HG02763 (cell line): Measurements from ENCODE around the gene HECTD1.
"Not testable (repeated sequence)": the region's sequence is repeated elsewhere in the genome, so short reads cannot be mapped to it uniquely, and the experiment has no call there.

Source experiments
- ATAC-seq: cut with Tn5 transposase; IDR thresholded peaks from one replicate; pipeline ENCODE4 v1.9.1; 2021; ENCODE audit warnings: mild to moderate bottlenecking, moderate library complexity; ENCODE audit not compliant: unreplicated experiment

HECTD1 gene

DNA sequence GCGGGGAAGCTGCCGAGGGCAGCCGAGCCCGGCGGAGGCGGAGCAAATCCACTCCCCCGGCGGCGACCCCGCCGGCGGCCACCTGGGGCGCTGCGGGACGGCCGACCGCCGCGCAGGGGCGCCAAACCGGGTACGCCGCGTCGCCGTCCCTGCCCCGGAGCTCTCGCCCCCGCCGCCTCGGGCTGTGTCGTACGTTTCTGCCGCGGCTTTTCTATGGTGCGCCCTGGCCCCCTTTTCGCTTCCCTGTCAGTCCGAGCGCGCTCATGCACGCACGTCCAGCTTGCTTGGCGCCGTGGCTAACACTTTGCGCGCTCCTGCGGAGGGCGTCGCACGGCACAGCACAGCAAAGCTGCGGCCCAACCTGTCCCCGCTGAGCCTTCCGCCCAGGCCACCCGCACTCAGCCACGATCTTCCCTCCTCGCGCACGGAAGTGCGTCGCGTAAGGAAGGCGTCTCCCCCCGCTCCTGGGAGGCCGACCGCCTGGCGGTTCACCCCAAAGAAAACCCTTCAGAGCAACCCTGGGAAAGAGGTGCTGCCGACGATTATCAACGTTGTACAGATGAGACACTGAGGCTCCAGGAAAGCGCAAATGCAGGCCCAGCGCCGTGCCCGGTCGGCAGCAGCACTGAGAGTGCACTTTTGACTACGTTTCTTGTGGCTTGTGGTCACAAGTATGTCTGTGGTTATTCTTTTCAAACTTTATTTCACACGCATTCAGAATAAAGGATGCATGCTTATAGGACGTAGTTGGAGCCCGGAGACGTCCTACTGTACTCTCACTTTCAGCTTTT, at the start of gene HECTD1:
TSS of gene HECTD1 (minus strand) at position 39 of the 791 bp plus-strand sequence. CDS start 1,857 bp downstream, outside the sequence.
- ATAC-seq: peak; percentile 72

- ATAC-seq: no peak
Observed at GRCh38 chr14:31257244-31257553, 49.6 kb upstream of the HECTD1 start.

GRCh38 chr14:31256534-31257243, 49.1 kb upstream of the HECTD1 start:
- ATAC-seq: no peak

GRCh38 chr14:31255918-31256317, 48.3 kb upstream of the HECTD1 start:
- ATAC-seq: not testable (repeated sequence)

- no peak for ATAC-seq
Observed at GRCh38 chr14:31255286-31255685, 47.7 kb upstream of the HECTD1 start.

DNA sequence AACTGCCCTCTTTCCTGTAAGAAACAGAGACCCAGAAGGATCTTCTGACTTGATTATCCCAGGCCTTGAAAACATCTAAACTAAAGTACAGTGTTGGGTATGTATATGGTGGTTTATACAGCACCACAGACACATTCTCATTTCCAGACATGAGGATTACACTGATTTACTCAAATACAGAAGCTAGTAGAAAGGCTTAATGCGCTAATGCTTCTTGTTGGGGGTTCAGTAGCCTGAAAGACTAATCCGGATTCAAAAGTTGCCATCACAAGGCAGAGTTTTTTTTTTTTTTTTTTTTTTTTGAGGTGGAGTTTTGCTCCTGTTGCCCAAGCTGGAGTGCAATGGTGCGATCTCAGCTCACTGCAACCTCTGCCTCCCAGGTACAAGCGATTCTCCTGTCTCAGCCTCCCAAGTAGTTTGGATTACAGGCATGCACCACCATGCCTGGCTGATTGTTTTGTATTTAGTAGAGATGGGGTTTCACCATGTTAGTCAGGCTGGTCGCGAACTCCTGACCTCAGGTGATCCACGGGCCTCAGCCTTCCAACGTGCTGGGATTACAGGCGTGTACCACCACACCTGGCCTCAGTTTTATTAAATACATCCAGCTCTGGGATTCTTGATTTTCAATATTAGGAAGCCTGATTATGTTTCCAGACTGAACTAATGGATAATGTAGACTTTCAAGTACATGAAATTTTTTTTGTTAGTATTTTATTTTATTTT, 46.3 kb upstream of the HECTD1 start:
- no peak for ATAC-seq

DNA sequence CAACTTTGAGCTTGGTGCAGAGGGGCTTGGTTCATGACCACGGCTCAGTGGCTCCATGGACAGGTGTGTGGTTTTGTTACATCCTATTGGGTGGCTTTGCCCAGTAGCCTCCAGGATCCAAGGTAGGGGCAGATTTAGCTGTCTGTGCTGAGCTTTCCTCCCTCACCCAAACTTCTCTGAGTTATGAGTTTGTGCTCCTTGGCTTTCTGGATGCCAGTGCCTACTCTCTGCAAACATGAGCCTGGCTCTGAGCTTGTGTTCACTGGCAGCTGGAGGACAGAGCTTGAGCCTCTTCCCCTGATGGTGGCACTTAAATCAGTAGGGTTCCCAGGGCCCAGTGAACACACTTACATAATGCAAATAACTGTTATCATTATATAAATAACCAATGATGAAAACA, 45.3 kb upstream of the HECTD1 start:
- ATAC-seq: no peak

GRCh38 chr14:31251028-31251958, 43.7 kb upstream of the HECTD1 start:
- ATAC-seq: no peak

GRCh38 chr14:31244626-31245025, 37.0 kb upstream of the HECTD1 start:
- no peak for ATAC-seq

GRCh38 chr14:31243860-31244259, 36.3 kb upstream of the HECTD1 start:
- ATAC-seq: no peak

- not testable (repeated sequence) for ATAC-seq
Observed at GRCh38 chr14:31242161-31242940, 34.8 kb upstream of the HECTD1 start.

GRCh38 chr14:31241450-31242114, 34.0 kb upstream of the HECTD1 start:
- no peak for ATAC-seq

DNA sequence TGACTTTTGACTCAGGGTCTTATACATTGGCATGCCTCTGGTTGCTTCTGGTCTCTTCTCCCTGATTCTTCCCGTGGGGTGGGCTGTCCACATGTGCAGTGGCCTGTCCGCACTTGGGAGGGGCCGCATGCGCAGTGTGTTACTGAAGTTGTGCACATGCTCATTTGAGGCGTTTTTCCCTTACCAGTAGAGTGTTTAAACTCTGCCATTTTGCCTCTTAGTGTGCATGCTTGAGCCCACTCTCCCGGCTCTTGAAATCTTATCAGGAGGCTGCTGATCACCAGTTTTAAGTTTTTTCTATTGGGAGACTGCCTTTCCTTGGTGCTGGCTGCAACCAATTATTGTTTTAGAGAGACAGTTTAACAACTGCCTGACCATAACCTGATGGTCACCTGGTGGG, 32.1 kb upstream of the HECTD1 start:
- no peak for ATAC-seq

DNA sequence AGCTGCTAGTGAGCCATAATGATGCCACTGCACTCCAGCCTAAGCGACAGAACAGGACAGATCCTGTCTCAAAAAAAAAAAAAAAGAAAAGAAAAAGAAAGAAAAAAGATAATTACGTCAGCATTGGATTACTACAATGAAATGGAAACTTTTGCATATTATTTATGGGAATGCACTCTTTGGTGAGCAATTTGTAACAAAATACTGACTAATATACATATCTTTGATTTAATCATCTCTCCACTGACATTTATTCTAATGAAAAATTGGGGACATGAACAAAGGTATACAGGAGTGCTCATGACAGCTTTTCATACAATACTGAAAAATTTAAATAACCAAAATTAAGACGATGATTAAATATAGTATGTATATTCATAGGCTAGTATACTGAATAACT, 27.9 kb upstream of the HECTD1 start:
- no peak for ATAC-seq

DNA sequence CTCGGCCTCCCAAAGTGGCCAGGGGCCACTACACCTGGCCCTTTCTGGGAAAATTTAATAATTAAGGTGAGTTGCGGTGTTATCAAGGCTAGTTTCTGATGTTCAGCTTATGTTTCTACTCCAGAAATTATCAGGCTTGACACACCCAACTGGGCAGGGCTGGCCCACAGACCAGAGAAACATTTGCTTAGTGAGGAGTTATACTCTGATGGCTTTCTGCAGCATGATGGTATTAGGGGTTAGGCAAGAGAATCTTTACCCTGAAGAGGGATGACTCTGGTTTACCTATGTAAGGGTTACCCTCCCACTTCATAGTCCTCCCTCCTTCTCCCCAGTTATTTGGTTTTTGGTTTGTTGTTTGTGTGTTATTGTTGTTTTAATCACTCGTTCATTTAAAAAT, 24.5 kb upstream of the HECTD1 start:
- no peak for ATAC-seq

- ATAC-seq: not testable (repeated sequence)
Observed at GRCh38 chr14:31231272-31231671, 23.7 kb upstream of the HECTD1 start.

DNA sequence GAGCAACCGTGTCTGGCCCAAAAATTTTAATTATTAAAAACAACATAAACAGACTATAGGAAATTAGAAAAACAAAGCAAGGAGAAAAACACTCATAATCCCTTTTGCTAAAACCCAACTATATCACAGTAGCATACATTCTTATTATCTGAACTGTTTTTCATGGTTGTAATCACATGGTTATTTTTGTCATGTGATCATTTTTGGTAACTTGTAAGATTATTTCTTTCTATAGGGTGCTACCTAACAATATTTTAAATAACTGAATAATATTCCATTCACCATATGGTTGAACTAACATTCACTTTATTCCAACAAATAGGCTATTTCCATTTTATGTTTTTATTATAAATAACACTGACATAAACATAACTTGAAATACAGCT, 23.0 kb upstream of the HECTD1 start:
- no peak for ATAC-seq

DNA sequence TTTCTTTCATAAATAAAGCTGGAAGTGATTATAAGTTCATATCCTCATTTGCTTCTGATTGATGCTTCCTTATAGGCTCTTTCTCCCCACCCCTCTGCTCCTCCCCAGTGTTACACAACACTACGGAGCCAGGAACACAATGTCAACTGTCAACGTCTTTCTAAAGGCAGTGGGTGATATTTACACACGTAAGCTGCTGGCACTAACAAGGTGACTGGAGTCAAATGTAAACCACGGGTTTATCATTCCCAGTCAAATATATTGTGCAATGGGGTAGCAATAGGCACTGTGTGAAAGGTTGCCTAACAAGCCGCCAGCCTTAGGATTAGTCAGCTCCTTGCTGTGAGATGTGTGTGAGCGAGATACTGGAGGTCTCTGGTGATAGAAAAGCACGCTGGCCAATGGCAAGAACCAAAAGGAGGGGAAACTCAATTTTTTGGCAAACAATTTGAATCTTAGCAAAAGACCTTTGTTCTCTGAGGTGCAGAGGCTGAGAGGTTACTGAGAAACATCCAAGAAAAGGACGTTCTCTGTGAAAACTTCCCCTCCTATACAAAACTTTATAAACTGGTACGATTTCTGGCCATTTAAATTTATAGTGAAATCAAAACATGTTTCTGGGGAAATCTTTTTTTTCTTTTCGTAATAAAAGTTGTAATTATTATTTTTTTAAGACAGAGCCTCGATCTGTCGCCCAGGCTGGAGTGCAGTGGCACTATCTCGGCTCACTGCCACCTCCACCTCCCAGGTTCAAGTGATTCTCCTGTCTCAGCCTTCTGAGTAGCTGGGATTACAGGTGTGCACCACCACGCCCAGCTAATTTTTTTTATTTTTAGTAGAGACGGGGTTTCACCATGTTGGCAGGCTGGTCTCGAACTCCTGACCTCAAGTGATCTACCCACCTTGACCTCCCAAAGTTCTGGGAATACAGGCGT, 22.3 kb upstream of the HECTD1 start:
- ATAC-seq: no peak
